K562 (cell line): Measurements from ENCODE around the gene GBX1. TPM values are rescaled to one million over a fixed set of nuclear protein-coding genes. Genes with fewer than 3 reads are reported as not detected.

ENCODE experiments used
- ATAC-seq: fragments of 200-7000 bp; cut with Tn5 transposase; 3 replicates; pipeline ENCODE4 v1.9.1; 2020; ENCODE audit warnings: moderate library complexity
- BruUV-seq: library from RNA; stranded (reverse); fragments of 400-500 nt; replicated peaks from 2 replicates; lab custom pipeline; 2021; lab: Mats Ljungman, UMichigan
- CTCF ChIA-PET: fragments of 300-600 bp; formaldehyde crosslinking; extraction: SDS; loops from one replicate; lab custom pipeline; 2021; ENCODE audit warnings: low intra/inter-chr PET ratio; lab: Yijun Ruan, JAX
- POLR2A ChIA-PET: fragments of 300-600, 350-650 bp; sonication (Branson Sonifier 250); formaldehyde crosslinking; extraction: SDS; loops from one replicate; lab custom pipeline; 2021; ENCODE audit warnings: antibody characterized with exemption, inconsistent platforms; lab: Yijun Ruan, JAX
- DNase-seq, 4 experiments: peaks; one replicate each; pipeline versions ENCODE4 v3.0.0 to v3.0.0-alpha.2; 2011 to 2018; ENCODE audit warnings: low spot score in 3 of 4, mixed read lengths in 3 of 4; ENCODE audit errors: extremely low read depth in 1 of 4
- FAIRE-seq: peaks from 2 replicates; lab custom pipeline; 2011; peaks lifted over from hg19 to GRCh38; lab: Jason Lieb, UNC
- H2AFZ ChIP-seq: 2 replicates; pipeline ENCODE4 v1.6.0; 2011; ENCODE audit warnings: low read depth, low read length, control low read depth, inconsistent platforms
- H3K27ac ChIP-seq: fragments of 200-600 bp; 3 replicates; pipeline ENCODE4 v1.8.0; 2011; ENCODE audit warnings: low read depth, mild to moderate bottlenecking, control low read depth, inconsistent platforms, low read length, moderate library complexity, mixed read lengths; ENCODE audit errors: extremely low read depth
- H3K27me3 ChIP-seq, 2 experiments: fragments of 300-600 bp in 1 of 2; 2 replicates in 1 of 2; 3 replicates in 1 of 2; pipeline versions ENCODE4 v1.6.0 to v1.8.0; 2011; ENCODE audit warnings: inconsistent platforms in 2 of 2, low read length in 2 of 2, mild to moderate bottlenecking in 1 of 2, mixed read lengths in 1 of 2, moderate library complexity in 1 of 2; ENCODE audit not compliant: control insufficient read depth in 2 of 2, insufficient read depth in 2 of 2
- H3K36me3 ChIP-seq: fragments of 300-600 bp; 3 replicates; pipeline ENCODE4 v1.8.0; 2011; ENCODE audit warnings: mild to moderate bottlenecking, low read length, inconsistent platforms; ENCODE audit not compliant: control insufficient read depth, insufficient read depth
- H3K4me1 ChIP-seq, 2 experiments: fragments of 200-600 bp in 1 of 2; replicated peaks in 1 of 2; 2 replicates in 1 of 2; 3 replicates in 1 of 2; pipeline versions ENCODE4 v1.5.1 to v1.8.0; 2011; ENCODE audit warnings: inconsistent platforms in 2 of 2, low read length in 2 of 2, mild to moderate bottlenecking in 1 of 2, mixed read lengths in 1 of 2, moderate library complexity in 1 of 2; ENCODE audit not compliant: control insufficient read depth in 2 of 2, insufficient read depth in 2 of 2
- H3K4me2 ChIP-seq: 2 replicates; pipeline ENCODE4 v1.6.1; 2011; ENCODE audit warnings: low read length, control low read depth, inconsistent platforms, mixed read lengths; ENCODE audit not compliant: insufficient read depth
- H3K4me3 ChIP-seq: fragments of 200-600 bp; sonication (generic), shearing (Covaris generic); 2 replicates; pipeline ENCODE4 v1.5.1; 2016; ENCODE audit warnings: control low read depth, inconsistent platforms
- H3K79me2 ChIP-seq: fragments of 200-600 bp; 3 replicates; pipeline ENCODE4 v1.8.0; 2011; ENCODE audit warnings: low read length, inconsistent platforms; ENCODE audit not compliant: control insufficient read depth, insufficient read depth
- H3K9ac ChIP-seq, 2 experiments: 2 replicates each; pipeline versions ENCODE4 v1.6.0 to v1.6.1; 2011; ENCODE audit warnings: low read depth in 2 of 2, low read length in 2 of 2, control low read depth in 1 of 2, inconsistent platforms in 1 of 2, mild to moderate bottlenecking in 1 of 2, mixed read lengths in 1 of 2; ENCODE audit not compliant: insufficient read depth in 1 of 2
- H3K9me1 ChIP-seq: one replicate; pipeline ENCODE4 v1.6.0; 2011; ENCODE audit warnings: inconsistent platforms, mild to moderate bottlenecking, low read length, moderate library complexity; ENCODE audit not compliant: control insufficient read depth, insufficient read depth
- H3K9me3 ChIP-seq: replicated peaks from 2 replicates; pipeline ENCODE4 v1.5.1; 2011; ENCODE audit warnings: low read depth, low read length, inconsistent platforms; ENCODE audit not compliant: control insufficient read depth, insufficient read depth
- H4K20me1 ChIP-seq: replicated peaks from 2 replicates; pipeline ENCODE4 v1.6.1; 2011; ENCODE audit warnings: low read length, inconsistent platforms, mixed read lengths; ENCODE audit not compliant: control insufficient read depth, insufficient read depth
- CREB5 ChIP-seq: fragments of 250-450 bp; sonication (Bioruptor Pico); IDR thresholded peaks from 2 replicates; pipeline ENCODE4 v1.5.0; 2020; ENCODE audit warnings: mild to moderate bottlenecking
- EHMT2 ChIP-seq: fragments of 450-650 bp; IDR thresholded peaks from 2 replicates; pipeline ENCODE4 v1.6.1; 2018; ENCODE audit warnings: antibody characterized with exemption
- FOXA3 ChIP-seq, 2 experiments: fragments of 450-650 bp in 1 of 2; sonication (generic) in 1 of 2; formaldehyde crosslinking; IDR thresholded peaks in 1 of 2; conservative IDR thresholded peaks in 1 of 2; 2 replicates each; pipeline versions ENCODE4 v1.4.0 to v1.8.0; 2020 to 2022; ENCODE audit warnings: mild to moderate bottlenecking in 2 of 2, missing genetic modification reagents in 1 of 2
- HDAC3 ChIP-seq: fragments of 450-650 bp; IDR thresholded peaks from 2 replicates; pipeline ENCODE4 v1.6.1; 2018; ENCODE audit warnings: borderline replicate concordance, mild to moderate bottlenecking, moderate library complexity; ENCODE audit not compliant: partially characterized antibody
- HMG20A ChIP-seq: fragments of 450-650 bp; formaldehyde crosslinking; conservative IDR thresholded peaks from 2 replicates; pipeline ENCODE4 v1.4.0; 2020; ENCODE audit warnings: mild to moderate bottlenecking, mixed read lengths
- HNRNPH1 ChIP-seq: fragments of 200-400 bp; formaldehyde crosslinking; optimal IDR thresholded peaks from 2 replicates; pipeline ENCODE3; 2017; ENCODE audit warnings: low read depth, mild to moderate bottlenecking, low read length, moderate library complexity
- PCBP1 ChIP-seq: fragments of 200-400 bp; formaldehyde crosslinking; IDR thresholded peaks from 2 replicates; pipeline ENCODE4 v1.6.1; 2018; ENCODE audit warnings: mild to moderate bottlenecking, low read depth, low read length; ENCODE audit not compliant: poor library complexity, severe bottlenecking
- PTRF ChIP-seq: fragments of 450-650 bp; IDR thresholded peaks from 2 replicates; pipeline ENCODE4 v1.6.1; 2016; ENCODE audit warnings: mild to moderate bottlenecking, missing genetic modification characterization, missing compliant biosample characterization
- SAP30 ChIP-seq: fragments of 200-600 bp; sonication (generic); IDR thresholded peaks from 2 replicates; pipeline ENCODE4 v1.6.1; 2012; ENCODE audit warnings: borderline replicate concordance, low read depth, mild to moderate bottlenecking, moderate library complexity, low read length, control low read depth, inconsistent platforms; ENCODE audit not compliant: insufficient read depth, poor library complexity, severe bottlenecking
- SMAD1 ChIP-seq: fragments of 150-350 bp; IDR thresholded peaks from 2 replicates; pipeline ENCODE4 v1.6.1; 2014; ENCODE audit warnings: low read length, low read depth; ENCODE audit not compliant: partially characterized antibody
- YY1 ChIP-seq, 3 experiments: IDR thresholded peaks; 2 replicates each; pipeline ENCODE4 v1.6.1; 2011; ENCODE audit warnings: low read length in 2 of 3, mild to moderate bottlenecking in 2 of 3, moderate library complexity in 2 of 3, borderline replicate concordance in 1 of 3, control low read depth in 1 of 3, low read depth in 1 of 3; ENCODE audit not compliant: insufficient read depth in 3 of 3, insufficient replicate concordance in 2 of 3, control insufficient read depth in 1 of 3, insufficient read length in 1 of 3; ENCODE audit errors: extremely low read depth in 1 of 3
- ZNF431 ChIP-seq: sonication (generic); formaldehyde crosslinking; IDR thresholded peaks from 2 replicates; pipeline ENCODE4 v1.8.0; 2022; ENCODE audit warnings: mild to moderate bottlenecking, missing genetic modification reagents
- ZNF655 ChIP-seq: fragments of 250-450 bp; sonication (Bioruptor Pico); IDR thresholded peaks from 2 replicates; pipeline ENCODE4 v1.5.0; 2021
- ZNF785 ChIP-seq: fragments of 250-450 bp; sonication (Bioruptor Pico); IDR thresholded peaks from 2 replicates; pipeline ENCODE4 v1.4.0; 2020; ENCODE audit warnings: mild to moderate bottlenecking
- WGBS: fragments of 100-300 bp; shearing (Covaris generic); methylation state at CpG from one replicate; pipeline ENCODE4 v1.1.6; 2016; ENCODE audit warnings: low coverage, mixed read lengths; ENCODE audit not compliant: insufficient coverage; ENCODE audit errors: missing lambda C conversion rate; 5-methylcytosine and 5-hydroxymethylcytosine counted together
- in situ Hi-C: fragments of 300-500 bp; cut with MboI; formaldehyde crosslinking; loops from 4 replicates; pipeline ENCODE4 v1.15.0; 2018; ENCODE audit warnings: inconsistent platforms, mixed read lengths
- intact Hi-C: fragments of 100-400 bp; cut with micrococcal nuclease; formaldehyde crosslinking; loops from 2 replicates; pipeline ENCODE4 v1.14.2; 2022
- polyA plus RNA-seq, 8 experiments: library from polyadenylated mRNA; depleted of rRNA in 4 of 8; stranded (reverse) in 5 of 8; unstranded in 3 of 8; fragments of >200 nt; fragmentation: Nextera tagmentation in 2 of 8; fragmentation: Illumina TruSeq in 1 of 8; extraction: Ambion mirVana in 2 of 8; extraction: Trizol in 1 of 8; gene quantifications; 2 replicates each; pipeline versions ENCODE4 v1.2.1 to v1.2.3, GENCODE V29; 2011 to 2014; ENCODE audit warnings: inconsistent platforms in 1 of 8, missing spikeins in 1 of 8
- total RNA-seq, 7 experiments: library from RNA; depleted of rRNA in 6 of 7; stranded (reverse); fragments of >200 nt in 6 of 7; fragmentation: Illumina TruSeq in 2 of 7; extraction: Trizol in 2 of 7; gene quantifications; 2 replicates each; pipeline versions ENCODE4 v1.2.1 to v1.2.3, GENCODE V29; 2011 to 2021; ENCODE audit warnings: low replicate concordance in 1 of 7

The GBX1 gene
- total and polyA plus RNA-seq, 9 of the 15 experiments (the other 6 are each of a cell fraction or from before 2014, with no cell fraction given): not detected

GRCh38 chr7:151172273-151173141 is 5.0 kb upstream of the GBX1 start:
- BruUV-seq: no TSS peak
- 18% methylated on average over 42 of the region's 42 CpGs for WGBS
- FAIRE-seq (peak; percentile 94), ATAC-seq (peak; percentile 81), DNase-seq (peak; percentile 90 to 97 (median 94))
- no peak overlapping the region for H3K4me3 ChIP-seq
- ChIA-PET POLR2A (interaction anchor here (1.0 kb wide), 1 partner anchor 10 kb away, joined by 3 read pairs; no protein-coding TSS in a partner anchor), CTCF (interaction anchor here (0.6 to 2.4 kb wide), 21 partner anchors 12 to 394 kb away, joined by 3 to 74 read pairs (median 4); no protein-coding TSS in a partner anchor)
- in situ Hi-C loops: no loop called here
- no peaks in the 10 kb centered on the region for H3K36me3 ChIP-seq
- intact Hi-C loops: loop anchor here (1.0 to 10.0 kb wide), 7 partner anchors 48 to 394 kb away; no protein-coding TSS in a partner anchor
- H3K9me1 ChIP-seq: peaks cover 3% of the 10 kb centered on the region
- H4K20me1 ChIP-seq: no peaks in the 10 kb centered on the region
- peaks cover 0 to 28% of the 10 kb centered on the region in 2 experiments; a peak in 4 of 5 replicates for H3K4me1 ChIP-seq
- 0 out of 2 replicates have a peak overlapping the region, but pooled peaks have one; percentile 5 for H2AFZ ChIP-seq
- no peak overlapping the region for H3K4me2 ChIP-seq
- no peak overlapping the region for H3K9ac ChIP-seq
- H3K79me2 ChIP-seq: no peaks in the 10 kb centered on the region
- no peak overlapping the region for H3K27ac ChIP-seq
- no peaks in the 10 kb centered on the region; the same call in 1 of the 2 replicates for H3K9me3 ChIP-seq
- H3K27me3 ChIP-seq: peaks cover 21 to 51% of the 10 kb centered on the region in 2 experiments
- TF ChIP-seq FOXA3 (CRISPR knock-in tag; conservative IDR thresholded peaks at IDR 0.05 in 1 of 2, IDR thresholded peaks at IDR 0.05 in 1 of 2) (no peak; a peak in 1 of 4 replicates), EHMT2 (no peak), ZNF431 (no peak), PCBP1 (no peak), HMG20A (no peak), ZNF785 (no peak), ZNF655 (no peak), PTRF (tag) (no peak), CREB5 (CRISPR knock-in tag) (no peak), SAP30 (no peak), YY1 (IDR thresholded peaks at IDR 0.05; ENCODE audit: borderline replicate concordance in 1 of 3, control insufficient read depth in 1 of 3, extremely low read depth in 1 of 3, insufficient read depth in 3 of 3, insufficient read length in 1 of 3, insufficient replicate concordance in 2 of 3, low read depth in 1 of 3, low read length in 2 of 3) (peak in 2 of 3 experiments; percentile 78 to 82), SMAD1 (no peak), HNRNPH1 (no peak), HDAC3 (no peak)
